ENCODE measurements around the gene AK5.

AK5 gene

GRCh38 chr1:77540501-77541161 lies 258.8 kb downstream of the AK5 start:
- Histone ChIP-seq H3K4me3 (ENCODE audit: low read depth, low read length) (no peak overlapping the region), H3K9me3 (ENCODE audit: severe bottlenecking) (no peaks in the 10 kb centered on the region), H3K27ac (no peak overlapping the region), H3K27me3 (ENCODE audit: insufficient read depth, low read depth, severe bottlenecking) (no peaks in the 10 kb centered on the region), H3K36me3 (no peaks in the 10 kb centered on the region)
- no peak for DNase-seq
- TF ChIP-seq CTCF (IDR thresholded peaks at IDR 0.05; ENCODE audit: low read depth, low read length) = no peak

GRCh38 chr1:77541162-77541545 lies 259.3 kb downstream of the AK5 start:
- H3K27me3 ChIP-seq (ENCODE audit: insufficient read depth, low read depth, severe bottlenecking) = no peaks in the 10 kb centered on the region
- H3K9me3 ChIP-seq (ENCODE audit: severe bottlenecking) = no peaks in the 10 kb centered on the region
- TF ChIP-seq CTCF (IDR thresholded peaks at IDR 0.05; ENCODE audit: low read depth, low read length) = no peak
- no peak overlapping the region for H3K27ac ChIP-seq
- DNase-seq = no peak
- no peak overlapping the region for H3K4me3 ChIP-seq (ENCODE audit: low read depth, low read length)
- no peaks in the 10 kb centered on the region for H3K36me3 ChIP-seq

GRCh38 chr1:77542813-77543420 lies 261.1 kb downstream of the AK5 start:
- no peak for TF ChIP-seq CTCF (IDR thresholded peaks at IDR 0.05; ENCODE audit: low read depth, low read length)
- no peaks in the 10 kb centered on the region for H3K9me3 ChIP-seq (ENCODE audit: severe bottlenecking)
- no peak overlapping the region for H3K4me3 ChIP-seq (ENCODE audit: low read depth, low read length)
- H3K36me3 ChIP-seq = no peaks in the 10 kb centered on the region
- no peaks in the 10 kb centered on the region for H3K27me3 ChIP-seq (ENCODE audit: insufficient read depth, low read depth, severe bottlenecking)
- no peak for DNase-seq
- H3K27ac ChIP-seq = no peak overlapping the region

- H3K4me3 ChIP-seq (ENCODE audit: low read depth, low read length) = no peak overlapping the region
- TF ChIP-seq CTCF (IDR thresholded peaks at IDR 0.05; ENCODE audit: low read depth, low read length) = no peak
- no peaks in the 10 kb centered on the region for H3K36me3 ChIP-seq
- no peak overlapping the region for H3K27ac ChIP-seq
- H3K9me3 ChIP-seq (ENCODE audit: severe bottlenecking) = no peaks in the 10 kb centered on the region
- no peak for DNase-seq
- no peaks in the 10 kb centered on the region for H3K27me3 ChIP-seq (ENCODE audit: insufficient read depth, low read depth, severe bottlenecking)
Observed at GRCh38 chr1:77543822-77544448, 262.1 kb downstream of the AK5 start.

- no peaks in the 10 kb centered on the region for H3K9me3 ChIP-seq (ENCODE audit: severe bottlenecking)
- no peak for TF ChIP-seq CTCF (IDR thresholded peaks at IDR 0.05; ENCODE audit: low read depth, low read length)
- H3K36me3 ChIP-seq = no peaks in the 10 kb centered on the region
- no peaks in the 10 kb centered on the region for H3K27me3 ChIP-seq (ENCODE audit: insufficient read depth, low read depth, severe bottlenecking)
- no peak overlapping the region for H3K4me3 ChIP-seq (ENCODE audit: low read depth, low read length)
- DNase-seq = no peak
- H3K27ac ChIP-seq = no peak overlapping the region
Observed at GRCh38 chr1:77544845-77545244, 263.0 kb downstream of the AK5 start.
